ENCODE measurements around the gene C1RL. TPM values are rescaled to one million over a fixed set of nuclear protein-coding genes. Genes with fewer than 3 reads are reported as not detected.

Gene C1RL
- total RNA-seq, 2 experiments from 2014 or later: 12.2 to 14.1 TPM

GRCh38 chr12:7129287-7129871 lies 20.4 kb upstream of the C1RL start:
- ATAC-seq (ENCODE audit: poor library complexity): no peak
- no peaks in the 10 kb centered on the region for H3K27me3 ChIP-seq (ENCODE audit: control insufficient read depth in 1 of 2, insufficient read depth in 2 of 2, low read length in 2 of 2)
- Mint-ChIP-seq H3K4me1 (ENCODE audit: low read depth) (peaks cover 47% of the 10 kb centered on the region), H3K27ac (peak overlapping the region; percentile 87), H3K36me3 (ENCODE audit: low read depth) (peaks cover 17% of the 10 kb centered on the region), H3K27me3 (no peaks in the 10 kb centered on the region), H3K4me3 (peak overlapping the region; percentile 91), H3K9me3 (no peaks in the 10 kb centered on the region)
- TF ChIP-seq CTCF (IDR thresholded peaks at IDR 0.05): no peak
- intact Hi-C loops (cut with DNase I, micrococcal nuclease): no loop called here
- POLR2A ChIA-PET: interaction anchor here (1.8 to 3.8 kb wide), 2 partner anchors 21 to 238 kb away, joined by 4 to 16 read pairs; partner anchors contain the start of gene C1RL
- H3K4me3 ChIP-seq (ENCODE audit: low read length): peak overlapping the region; percentile 88
- peaks cover 13% of the 10 kb centered on the region for H3K36me3 ChIP-seq (ENCODE audit: insufficient read depth, low read length)
- H3K27ac ChIP-seq (ENCODE audit: low read depth in 1 of 2, low read length in 2 of 2): peak overlapping the region; percentile 58 to 71
- CTCF ChIA-PET: no interaction called here
- H3K4me1 ChIP-seq (ENCODE audit: insufficient read depth, low read length): peaks cover 33% of the 10 kb centered on the region
- H3K9me3 ChIP-seq (ENCODE audit: control insufficient read depth in 1 of 2, insufficient read depth in 1 of 2, low read length in 2 of 2): no peaks in the 10 kb centered on the region
- DNase-seq: peak in 1 of 14 experiments; percentile 21

GRCh38 chr12:7128681-7129286 lies 19.8 kb upstream of the C1RL start, which contains the start of gene RBP5:
RBP5 (minus strand) TSS chr12:7128889; CDS start chr12:7128775, 114 bp downstream.
- H3K36me3 ChIP-seq (ENCODE audit: insufficient read depth, low read length): peaks cover 8% of the 10 kb centered on the region
- H3K4me1 ChIP-seq (ENCODE audit: insufficient read depth, low read length): peaks cover 33% of the 10 kb centered on the region
- H3K27ac ChIP-seq (ENCODE audit: low read depth in 1 of 2, low read length in 2 of 2): peak within 1 kb of the TSS; percentile 58 to 71
- POLR2A ChIA-PET: interaction anchor here (3.8 kb wide), 1 partner anchor 21 kb away, joined by 16 read pairs; the partner anchor contains the start of gene C1RL
- Mint-ChIP-seq H3K27ac (peak within 1 kb of the TSS; percentile 87), H3K4me3 (peak within 1 kb of the TSS; percentile 91), H3K4me1 (ENCODE audit: low read depth) (peaks cover 47% of the 10 kb centered on the region), H3K36me3 (ENCODE audit: low read depth) (peaks cover 16% of the 10 kb centered on the region), H3K27me3 (no peaks in the 10 kb centered on the region), H3K9me3 (no peaks in the 10 kb centered on the region)
- ATAC-seq (ENCODE audit: poor library complexity): no peak
- no peak for DNase-seq
- CTCF ChIA-PET: no interaction called here
- H3K27me3 ChIP-seq (ENCODE audit: control insufficient read depth in 1 of 2, insufficient read depth in 2 of 2, low read length in 2 of 2): no peaks in the 10 kb centered on the region
- no peak for TF ChIP-seq CTCF (IDR thresholded peaks at IDR 0.05)
- H3K9me3 ChIP-seq (ENCODE audit: control insufficient read depth in 1 of 2, insufficient read depth in 1 of 2, low read length in 2 of 2): no peaks in the 10 kb centered on the region
- peak within 1 kb of the TSS; percentile 88 for H3K4me3 ChIP-seq (ENCODE audit: low read length)
- intact Hi-C loops (cut with DNase I, micrococcal nuclease): no loop called here

- Mint-ChIP-seq H3K27ac (peak overlapping the region; percentile 20), H3K4me1 (ENCODE audit: low read depth) (peaks cover 47% of the 10 kb centered on the region), H3K4me3 (peak overlapping the region; percentile 91), H3K36me3 (ENCODE audit: low read depth) (peaks cover 16% of the 10 kb centered on the region), H3K9me3 (no peaks in the 10 kb centered on the region), H3K27me3 (no peaks in the 10 kb centered on the region)
- H3K9me3 ChIP-seq (ENCODE audit: control insufficient read depth in 1 of 2, insufficient read depth in 1 of 2, low read length in 2 of 2): no peaks in the 10 kb centered on the region
- ATAC-seq (ENCODE audit: poor library complexity) (no peak), DNase-seq (no peak)
- H3K27me3 ChIP-seq (ENCODE audit: control insufficient read depth in 1 of 2, insufficient read depth in 2 of 2, low read length in 2 of 2): no peaks in the 10 kb centered on the region
- POLR2A ChIA-PET: interaction anchor here (3.8 kb wide), 1 partner anchor 20 kb away, joined by 16 read pairs; the partner anchor contains the start of gene C1RL
- TF ChIP-seq CTCF (IDR thresholded peaks at IDR 0.05): no peak
- H3K27ac ChIP-seq (ENCODE audit: low read depth in 1 of 2, low read length in 2 of 2): no peak overlapping the region
- H3K4me3 ChIP-seq (ENCODE audit: low read length): no peak overlapping the region
- H3K4me1 ChIP-seq (ENCODE audit: insufficient read depth, low read length): peaks cover 33% of the 10 kb centered on the region
- peaks cover 1% of the 10 kb centered on the region for H3K36me3 ChIP-seq (ENCODE audit: insufficient read depth, low read length)
- intact Hi-C loops (cut with DNase I, micrococcal nuclease): no loop called here
- CTCF ChIA-PET: no interaction called here
Measured at GRCh38 chr12:7127916-7128626, 19.1 kb upstream of the C1RL start.
